ENCODE measurements around the gene RBPJ. TPM values are rescaled to one million over a fixed set of nuclear protein-coding genes. Genes with fewer than 3 reads are reported as not detected.

RBPJ gene
- total RNA-seq, 1 donor from 2014 or later: 42.1 TPM

DNA sequence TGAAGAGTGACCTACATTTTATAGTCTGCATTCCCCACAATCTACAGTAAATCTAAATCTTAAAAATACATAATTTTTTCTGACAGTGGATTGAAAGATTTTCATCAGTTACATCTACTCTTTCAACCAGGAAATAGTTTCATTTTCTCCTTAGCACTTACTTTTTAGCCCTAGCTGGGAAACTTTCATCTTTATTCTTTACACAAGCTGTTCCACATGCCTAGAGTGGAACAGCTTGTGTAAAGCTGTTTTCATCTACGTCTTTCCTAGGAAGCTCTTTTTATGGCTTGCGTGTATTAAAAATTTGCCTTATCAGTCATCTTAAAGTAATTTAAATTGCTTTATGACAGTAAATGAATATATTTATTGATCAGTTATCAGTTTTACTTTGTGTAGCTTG lies 40.5 kb downstream of the RBPJ start:
- DNase-seq (ENCODE audit: missing footprints) (no peak), ATAC-seq (no peak)
- intact Hi-C loops (cut with DNase I): no loop called here

DNA sequence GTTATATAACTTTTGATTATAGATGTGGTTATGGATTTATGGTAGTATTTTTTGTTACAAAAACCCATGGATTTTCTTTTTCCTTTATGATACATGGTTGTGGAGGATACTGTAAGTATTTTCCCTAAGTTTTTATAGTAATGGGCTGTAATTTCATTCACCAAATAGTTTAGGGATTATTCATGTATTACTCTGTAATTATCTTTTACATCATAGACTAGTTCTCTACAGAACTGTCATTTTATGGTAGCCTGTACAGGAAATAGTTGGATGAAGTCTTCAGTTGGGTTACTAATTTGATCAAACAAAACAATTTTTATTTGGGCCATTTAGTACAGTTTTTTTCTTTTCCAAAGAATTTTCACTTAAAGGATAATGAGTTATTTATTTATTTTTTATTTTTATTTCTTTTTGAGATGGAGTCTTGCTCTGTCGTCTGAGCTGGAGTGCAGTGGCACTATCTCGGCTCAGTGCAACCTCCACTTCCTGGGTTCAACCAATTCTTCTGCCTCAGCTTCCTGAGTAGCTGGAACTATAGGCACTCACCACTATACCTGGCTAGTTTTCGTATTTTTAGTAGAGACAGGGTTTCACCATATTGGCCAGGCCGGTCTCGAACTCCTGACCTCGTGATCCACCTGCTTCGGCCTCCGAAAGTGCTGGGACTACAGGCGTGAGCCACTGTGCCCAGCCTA lies 42.1 kb downstream of the RBPJ start:
- no peak for DNase-seq (ENCODE audit: missing footprints)
- intact Hi-C loops (cut with DNase I): no loop called here
- no peak for ATAC-seq

DNA sequence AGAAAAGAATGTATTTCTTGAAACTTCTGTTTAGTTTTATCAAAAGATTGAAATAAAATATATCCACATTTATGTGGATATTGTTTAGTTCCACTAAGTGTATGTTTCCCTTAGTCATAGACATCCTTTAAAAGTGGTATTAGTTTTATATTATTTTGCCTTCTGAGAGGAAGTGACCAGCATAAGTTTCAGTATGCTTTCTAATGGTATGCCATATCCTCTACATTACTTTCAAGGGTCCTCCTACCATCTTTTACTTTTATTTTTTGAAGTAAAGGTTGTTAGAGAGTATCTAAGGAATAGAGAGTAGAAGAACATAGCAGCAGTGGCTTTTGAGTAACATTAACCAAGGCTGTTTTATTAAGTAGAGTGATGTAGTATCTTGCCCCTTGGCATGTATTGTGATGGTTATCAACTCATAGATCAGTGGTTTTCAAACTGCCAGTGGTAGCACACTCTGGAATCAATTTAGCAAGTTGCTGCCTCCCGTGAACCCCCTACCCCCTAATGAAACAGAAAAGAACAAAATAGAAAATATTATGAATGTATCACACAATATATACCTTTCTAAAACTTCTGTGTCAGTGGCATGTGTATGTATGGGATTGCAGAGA lies 44.8 kb downstream of the RBPJ start:
- ATAC-seq: no peak
- intact Hi-C loops (cut with DNase I): no loop called here
- DNase-seq (ENCODE audit: missing footprints): no peak

DNA sequence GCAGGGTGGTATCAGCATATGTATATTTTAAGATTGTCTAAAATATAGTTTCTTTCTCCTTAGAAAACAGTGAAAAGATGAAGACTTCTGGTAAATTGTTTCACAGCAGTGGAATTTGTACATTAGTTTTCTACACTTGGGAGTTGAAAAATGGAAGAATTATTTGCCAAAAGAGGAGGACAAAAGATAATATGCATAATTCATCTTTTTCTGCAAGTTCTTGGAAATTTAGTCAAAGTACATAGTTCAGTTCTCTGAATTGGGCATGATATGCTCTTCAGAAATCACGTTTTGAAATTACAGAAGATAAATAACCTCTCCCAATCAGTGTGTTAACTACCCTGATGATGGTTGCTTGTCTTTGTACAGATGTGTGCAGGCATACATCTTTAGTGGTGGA lies 47.0 kb downstream of the RBPJ start:
- ATAC-seq: no peak
- DNase-seq (ENCODE audit: missing footprints): no peak
- intact Hi-C loops (cut with DNase I): no loop called here

- intact Hi-C loops (cut with DNase I): no loop called here
- ATAC-seq (no peak), DNase-seq (ENCODE audit: missing footprints) (no peak)
These were observed 47.9 kb downstream of the RBPJ start for GRCh38 chr4:26368685-26369084.

- intact Hi-C loops (cut with DNase I): no loop called here
- DNase-seq (ENCODE audit: missing footprints) (no peak), ATAC-seq (no peak)
These were observed 48.3 kb downstream of the RBPJ start for GRCh38 chr4:26369132-26369531.

DNA sequence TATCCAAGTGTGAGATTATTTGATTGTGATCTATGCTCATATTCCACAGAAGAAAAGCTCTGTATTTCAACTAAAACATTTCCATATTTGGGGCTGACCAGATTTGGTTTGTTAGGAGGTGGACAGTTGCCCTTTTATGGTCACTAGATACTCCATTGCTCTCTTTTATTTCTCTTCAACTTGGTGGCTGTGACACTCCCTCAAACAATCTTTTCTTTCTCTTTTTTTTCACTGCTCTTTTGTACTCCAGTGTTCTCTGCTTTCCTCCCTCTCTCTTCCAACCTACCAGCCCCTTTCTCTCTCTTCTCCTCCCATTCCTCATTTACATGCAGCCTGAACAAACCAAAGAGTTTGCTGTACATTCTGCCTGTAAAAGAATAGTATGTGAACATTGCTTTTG lies 48.8 kb downstream of the RBPJ start:
- intact Hi-C loops (cut with DNase I): no loop called here
- no peak for DNase-seq (ENCODE audit: missing footprints)
- no peak for ATAC-seq

GRCh38 chr4:26372076-26372475 lies 51.3 kb downstream of the RBPJ start:
- DNase-seq (ENCODE audit: missing footprints) (no peak), ATAC-seq (no peak)
- intact Hi-C loops (cut with DNase I): no loop called here

- intact Hi-C loops (cut with DNase I): no loop called here
- DNase-seq (ENCODE audit: missing footprints) (no peak), ATAC-seq (peak; percentile 38)
These were observed 51.8 kb downstream of the RBPJ start for GRCh38 chr4:26372525-26373172.

- ATAC-seq: no peak
- no peak for DNase-seq (ENCODE audit: missing footprints)
- intact Hi-C loops (cut with DNase I): no loop called here
These were observed 54.7 kb downstream of the RBPJ start for GRCh38 chr4:26375551-26375950.

DNA sequence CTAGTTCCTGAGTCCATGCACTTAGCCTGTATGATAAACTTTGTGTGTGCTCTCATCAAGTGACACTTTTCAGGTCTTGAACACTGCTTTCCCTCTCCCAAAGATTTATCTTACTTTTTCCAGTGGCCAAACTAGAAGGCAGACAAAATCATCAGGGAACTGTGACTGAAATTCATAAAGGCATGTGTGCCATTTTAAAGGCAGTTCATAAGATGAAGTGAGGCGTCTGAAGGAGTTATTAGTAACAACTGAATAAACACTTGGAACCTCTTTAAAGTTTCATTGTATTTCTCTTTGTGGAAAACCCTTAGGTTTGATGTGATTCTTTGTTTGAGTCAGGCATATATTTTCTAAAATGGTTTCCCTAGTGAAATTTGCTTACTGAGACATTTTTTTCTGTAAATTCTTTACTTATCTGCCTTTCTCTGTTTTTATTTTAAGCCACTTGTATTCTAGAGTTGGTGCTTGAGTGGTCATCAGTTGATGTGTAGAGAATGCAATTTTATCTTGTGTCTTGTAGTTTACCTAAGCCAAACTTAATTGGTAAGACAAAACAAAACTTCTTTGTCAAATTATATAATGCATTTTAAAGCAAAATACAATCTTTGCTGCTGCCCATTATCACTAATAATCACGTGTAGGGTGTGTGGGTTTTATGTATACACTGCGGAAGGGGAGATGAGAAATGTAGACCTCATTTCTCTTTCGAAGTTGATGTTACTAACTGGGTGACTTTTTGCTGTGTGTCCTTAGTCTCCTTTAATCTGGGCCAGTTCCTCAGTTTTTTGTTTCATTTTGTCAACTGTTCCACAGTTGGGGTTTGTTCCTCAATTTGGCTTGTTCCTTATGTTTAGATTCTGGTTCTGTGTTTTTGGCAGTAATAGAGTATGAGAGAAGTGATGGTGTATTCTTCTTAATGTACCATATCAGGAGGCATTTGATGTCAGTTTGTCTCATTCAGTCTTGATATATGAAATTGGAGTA lies 56.8 kb downstream of the RBPJ start:
- intact Hi-C loops (cut with DNase I): no loop called here
- ATAC-seq (peak; percentile 31), DNase-seq (ENCODE audit: missing footprints) (no peak)

DNA sequence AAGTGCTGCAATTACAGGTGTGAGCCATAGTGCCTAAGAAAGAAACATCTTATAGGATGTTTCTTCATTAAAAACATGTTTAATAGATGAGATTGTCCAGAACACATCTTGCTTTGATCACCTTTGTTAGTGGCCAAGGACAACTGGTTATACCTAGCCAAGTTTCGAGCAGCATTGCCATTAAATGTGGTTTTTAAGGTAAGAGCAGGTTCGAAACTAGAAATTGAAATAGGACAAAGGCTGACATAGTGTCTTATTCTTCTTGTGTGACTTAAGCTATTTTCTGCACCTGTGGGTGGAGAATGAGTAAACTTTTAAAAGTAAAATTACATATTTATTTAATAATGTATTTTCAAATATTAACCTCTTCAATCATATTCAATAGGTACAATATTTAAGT lies 59.0 kb downstream of the RBPJ start:
- DNase-seq (ENCODE audit: missing footprints): no peak
- ATAC-seq: no peak
- intact Hi-C loops (cut with DNase I): no loop called here

DNA sequence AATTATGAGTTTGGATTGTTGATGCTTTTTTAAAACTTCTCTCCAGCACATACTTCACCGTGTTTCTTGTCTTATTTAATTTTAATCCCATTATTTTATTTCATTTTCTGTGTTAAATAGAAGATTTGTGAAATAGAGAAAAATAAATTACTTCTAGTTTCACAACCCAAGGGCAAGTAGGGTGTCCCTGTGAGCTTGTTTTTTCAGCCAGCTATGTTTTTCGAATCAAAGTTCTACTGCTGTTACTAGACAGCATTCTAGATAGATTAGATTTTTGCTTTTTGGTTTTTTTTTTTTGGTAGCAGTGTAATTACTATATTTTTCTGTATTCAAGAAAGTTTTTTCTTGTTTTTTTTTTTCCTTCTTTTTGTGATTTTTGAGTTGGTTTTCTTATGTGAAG lies 59.9 kb downstream of the RBPJ start:
- ATAC-seq: no peak

DNA sequence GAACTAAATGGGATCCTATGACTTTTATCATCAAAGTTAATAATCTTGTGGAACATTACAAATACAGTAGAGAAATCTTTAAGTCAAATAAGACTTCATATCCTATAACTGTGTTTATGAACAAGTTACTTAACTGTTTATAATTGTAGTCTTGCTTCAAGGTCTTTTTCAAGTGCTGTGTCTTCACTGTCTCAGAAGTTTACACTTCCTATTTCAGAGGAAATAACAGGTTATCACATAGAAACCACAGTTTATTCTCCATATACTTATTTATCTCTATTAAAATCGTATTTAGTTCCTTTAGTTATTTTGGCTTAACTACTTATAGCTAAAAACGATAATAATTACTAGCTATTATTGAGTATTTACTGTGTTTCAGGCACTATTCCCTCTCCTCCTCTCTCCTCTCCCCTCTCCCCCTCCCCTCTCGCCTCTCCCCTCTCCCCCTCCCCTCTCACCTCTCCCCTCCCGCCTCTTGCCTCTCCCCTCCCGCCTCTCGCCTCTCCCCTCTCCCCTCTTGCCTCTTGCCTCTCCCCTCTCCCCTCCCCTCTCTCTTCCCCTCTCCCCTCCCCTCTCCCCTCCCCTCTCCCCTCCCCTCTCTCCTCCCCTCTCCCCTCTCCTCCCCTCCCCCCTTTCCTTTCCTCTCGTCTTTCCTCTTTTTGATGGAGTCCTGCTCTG lies 63.7 kb downstream of the RBPJ start:
- intact Hi-C loops (cut with DNase I): no loop called here
- DNase-seq (ENCODE audit: missing footprints) (no peak), ATAC-seq (no peak)

More for the DNA sequence above, 59.9 kb downstream of the RBPJ start:
- DNase-seq (ENCODE audit: missing footprints): no peak
- intact Hi-C loops (cut with DNase I): no loop called here

DNA sequence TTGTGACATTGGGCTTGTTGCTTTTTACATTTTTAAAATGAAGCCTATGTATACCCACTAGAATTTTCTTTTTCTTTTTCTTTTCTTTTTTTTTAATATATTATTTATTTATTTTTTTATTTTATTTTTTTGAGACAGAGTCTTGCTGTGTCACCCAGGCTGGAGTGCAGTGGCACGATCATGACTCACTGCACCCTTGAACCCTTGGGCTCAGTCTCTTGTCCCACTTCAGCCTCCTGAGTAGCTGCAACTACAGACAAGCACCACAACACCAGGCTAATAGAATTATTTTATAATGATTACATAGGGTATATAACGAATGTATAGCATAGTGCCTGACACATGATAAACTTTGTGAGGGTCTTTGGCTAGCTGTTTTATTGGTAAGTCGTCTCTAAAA lies 64.9 kb downstream of the RBPJ start:
- DNase-seq (ENCODE audit: missing footprints) (no peak), ATAC-seq (no peak)
- intact Hi-C loops (cut with DNase I): no loop called here

DNA sequence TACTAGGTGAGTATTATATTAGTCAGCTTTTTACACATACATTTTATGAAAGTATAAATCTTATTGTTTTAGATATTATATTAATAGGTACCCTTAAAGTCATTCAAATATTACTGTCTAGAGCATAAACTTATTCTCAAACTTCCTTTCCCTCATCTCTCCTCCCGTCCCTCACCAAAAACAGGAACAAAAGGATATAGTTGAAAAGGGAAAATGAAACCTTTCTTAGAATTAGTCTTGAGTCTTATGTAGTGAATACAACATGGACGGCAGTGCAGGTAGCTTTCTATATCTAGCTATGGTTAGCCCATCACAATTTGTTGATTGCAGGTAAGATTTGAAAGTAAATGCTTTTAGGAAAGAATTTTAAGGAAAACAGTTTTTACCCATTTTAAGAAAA lies 65.6 kb downstream of the RBPJ start:
- ATAC-seq (no peak), DNase-seq (ENCODE audit: missing footprints) (no peak)
- intact Hi-C loops (cut with DNase I): no loop called here

DNA sequence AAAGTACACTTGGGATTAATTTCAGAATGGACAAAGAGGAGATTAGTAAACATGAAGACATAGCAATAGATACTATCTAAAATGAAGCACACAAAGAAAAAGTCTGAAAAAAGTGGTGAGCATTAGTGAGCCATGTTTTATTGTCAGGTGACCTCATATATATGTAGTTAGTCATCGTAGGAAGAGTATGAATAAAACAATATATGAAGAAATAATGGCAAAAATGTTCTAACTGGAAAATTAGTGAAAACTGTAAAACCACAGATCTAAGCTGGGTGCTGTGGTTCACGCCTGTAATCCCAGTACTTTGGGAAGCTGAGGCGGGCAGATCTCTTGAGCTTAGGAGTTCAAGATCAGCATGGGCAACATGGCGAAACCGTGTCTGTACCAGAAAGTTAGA lies 67.9 kb downstream of the RBPJ start:
- ATAC-seq (no peak), DNase-seq (ENCODE audit: missing footprints) (no peak)
- intact Hi-C loops (cut with DNase I): no loop called here

GRCh38 chr4:26397086-26397485 lies 76.3 kb downstream of the RBPJ start:
- ATAC-seq (no peak), DNase-seq (ENCODE audit: missing footprints) (no peak)
- intact Hi-C loops (cut with DNase I): no loop called here

DNA sequence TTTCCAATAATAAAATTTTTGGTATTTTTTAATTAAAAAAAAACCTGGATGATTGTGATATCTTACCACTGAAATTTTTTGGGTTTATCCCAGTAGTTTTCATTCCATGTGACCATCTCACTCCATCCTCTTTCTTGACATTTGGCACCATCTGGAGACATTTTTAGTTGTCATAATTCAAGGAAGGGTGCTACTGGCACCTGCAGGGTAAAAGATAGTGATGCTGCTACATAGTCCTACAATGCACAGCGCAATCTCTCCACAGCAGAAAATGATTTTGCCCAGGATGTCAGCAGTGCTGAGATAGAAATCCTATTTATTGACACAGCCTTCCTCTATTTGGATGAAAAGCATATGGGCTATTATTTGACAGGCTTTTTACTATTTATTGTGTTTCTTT lies 79.3 kb downstream of the RBPJ start:
- no peak for DNase-seq (ENCODE audit: missing footprints)
- intact Hi-C loops (cut with DNase I): no loop called here
- no peak for ATAC-seq
